Regular cardiac myocyte (primary cell): ENCODE results near the gene TTC12. TPM values are rescaled to one million over a fixed set of nuclear protein-coding genes. Genes with fewer than 3 reads are reported as not detected.

Experiments
- total RNA-seq: library from RNA; depleted of rRNA; stranded (reverse); fragments of >200 nt; gene quantifications from 2 replicates; pipeline ENCODE4 v1.2.3, GENCODE V29; 2014

TTC12 gene, protein sequence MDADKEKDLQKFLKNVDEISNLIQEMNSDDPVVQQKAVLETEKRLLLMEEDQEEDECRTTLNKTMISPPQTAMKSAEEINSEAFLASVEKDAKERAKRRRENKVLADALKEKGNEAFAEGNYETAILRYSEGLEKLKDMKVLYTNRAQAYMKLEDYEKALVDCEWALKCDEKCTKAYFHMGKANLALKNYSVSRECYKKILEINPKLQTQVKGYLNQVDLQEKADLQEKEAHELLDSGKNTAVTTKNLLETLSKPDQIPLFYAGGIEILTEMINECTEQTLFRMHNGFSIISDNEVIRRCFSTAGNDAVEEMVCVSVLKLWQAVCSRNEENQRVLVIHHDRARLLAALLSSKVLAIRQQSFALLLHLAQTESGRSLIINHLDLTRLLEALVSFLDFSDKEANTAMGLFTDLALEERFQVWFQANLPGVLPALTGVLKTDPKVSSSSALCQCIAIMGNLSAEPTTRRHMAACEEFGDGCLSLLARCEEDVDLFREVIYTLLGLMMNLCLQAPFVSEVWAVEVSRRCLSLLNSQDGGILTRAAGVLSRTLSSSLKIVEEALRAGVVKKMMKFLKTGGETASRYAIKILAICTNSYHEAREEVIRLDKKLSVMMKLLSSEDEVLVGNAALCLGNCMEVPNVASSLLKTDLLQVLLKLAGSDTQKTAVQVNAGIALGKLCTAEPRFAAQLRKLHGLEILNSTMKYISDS
- 7.9 and 14.4 TPM in 2 replicates for total RNA-seq

DNA sequence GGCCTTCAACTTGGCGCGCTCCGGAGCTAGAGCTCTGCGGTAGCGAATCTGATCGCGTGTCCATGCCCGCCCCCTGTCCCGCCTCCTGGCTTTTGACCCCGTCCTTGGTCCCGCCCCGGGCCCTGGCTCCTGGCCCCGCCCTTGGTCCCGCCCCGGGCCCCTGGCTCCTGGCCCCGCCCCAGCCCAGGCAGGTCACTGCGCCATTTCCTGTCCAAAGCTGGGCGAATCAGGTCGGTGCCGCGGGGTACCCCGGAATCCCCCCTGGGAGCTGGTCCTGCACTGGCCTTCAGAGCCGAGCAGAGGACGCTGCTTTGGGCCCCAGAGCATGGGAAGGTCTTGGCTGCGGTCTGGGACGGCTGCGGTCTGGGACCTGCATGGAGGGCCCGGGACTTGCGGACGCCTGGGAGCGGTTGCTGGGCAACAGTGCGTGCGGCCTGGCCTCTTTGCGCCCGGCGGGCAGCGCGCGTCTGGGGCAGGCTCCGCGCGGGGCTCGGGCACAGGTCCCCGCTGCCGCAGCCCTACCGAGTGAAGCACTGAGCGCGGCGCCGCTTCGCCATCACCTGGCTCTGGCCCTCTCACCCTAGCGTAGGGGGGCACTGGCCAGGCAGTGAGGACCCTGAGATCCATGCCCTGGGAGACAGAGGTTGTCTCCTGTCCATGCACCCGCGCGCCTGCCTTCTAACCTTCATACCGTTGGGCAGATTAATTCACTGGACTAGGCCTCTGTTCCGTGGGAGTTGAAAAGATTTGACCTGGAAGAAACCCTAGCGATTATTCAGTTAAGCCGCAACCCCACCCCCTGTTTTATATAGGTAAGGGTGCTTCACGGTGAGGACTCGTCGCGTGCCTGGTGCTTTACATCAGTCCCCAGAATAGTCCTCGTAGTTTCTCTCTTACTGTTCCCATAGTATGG is at the start of gene TTC12:
Gene TTC12 (plus strand): TSS at position 195 of the 913 bp plus-strand sequence. CDS start 1,675 bp downstream, outside the sequence.

DNA sequence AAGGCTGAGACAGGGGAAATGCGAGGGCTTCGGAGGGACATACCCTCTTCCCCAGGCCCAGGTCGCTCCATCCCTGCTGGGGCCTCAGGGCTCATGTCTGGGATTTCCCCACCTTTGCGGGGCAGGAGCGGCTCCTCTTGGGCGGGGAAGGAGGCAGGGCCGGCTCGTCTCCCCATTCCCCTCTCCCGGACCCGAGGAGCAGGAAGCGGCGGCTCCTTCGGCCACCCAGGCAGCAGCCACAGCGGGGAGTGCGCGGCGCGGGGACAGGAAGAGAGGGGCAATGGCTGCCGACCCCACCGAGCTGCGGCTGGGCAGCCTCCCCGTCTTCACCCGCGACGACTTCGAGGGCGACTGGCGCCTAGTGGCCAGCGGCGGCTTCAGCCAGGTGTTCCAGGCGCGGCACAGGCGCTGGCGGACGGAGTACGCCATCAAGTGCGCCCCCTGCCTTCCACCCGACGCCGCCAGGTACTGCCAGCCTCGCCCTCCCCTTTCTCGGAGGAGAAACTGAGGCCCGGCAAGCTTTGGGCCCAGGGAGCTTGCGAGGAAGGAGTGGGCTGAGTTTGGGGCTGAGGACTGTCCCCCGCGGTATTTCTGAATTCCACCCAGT is 73.3 kb downstream of the TTC12 start, which contains the start of gene ANKK1:
Gene ANKK1 (plus strand): TSS at position 175 of the 607 bp plus-strand sequence. CDS start 106 bp downstream, at position 281.

Other genes with a start within 250 kb of the TTC12 start
- 0.28 TPM in 1 of 2 replicates, not detected in the other for gene ANKK1, start 73.2 kb downstream of the TTC12 start, total RNA-seq
- under 0.01 TPM in 1 of 2 replicates, not detected in the other for gene DRD2, start 160.8 kb downstream of the TTC12 start, total RNA-seq